NOMO-1 (cell line): ENCODE data around the gene RAD1.
A peak's percentile ranks its signal among the peaks of the same experiment; 100 is the strongest.
"Not testable (repeated sequence)": the region's sequence is repeated elsewhere in the genome, so short reads cannot be mapped to it uniquely, and the experiment has no call there.

ENCODE experiments used
- DNase-seq, 2 experiments: peaks; one replicate each; lab custom pipeline; 2025; ENCODE audit not compliant: unreplicated experiment in 2 of 2; lab: John Stamatoyannopoulos, UW

The RAD1 gene, protein sequence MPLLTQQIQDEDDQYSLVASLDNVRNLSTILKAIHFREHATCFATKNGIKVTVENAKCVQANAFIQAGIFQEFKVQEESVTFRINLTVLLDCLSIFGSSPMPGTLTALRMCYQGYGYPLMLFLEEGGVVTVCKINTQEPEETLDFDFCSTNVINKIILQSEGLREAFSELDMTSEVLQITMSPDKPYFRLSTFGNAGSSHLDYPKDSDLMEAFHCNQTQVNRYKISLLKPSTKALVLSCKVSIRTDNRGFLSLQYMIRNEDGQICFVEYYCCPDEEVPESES

DNA sequence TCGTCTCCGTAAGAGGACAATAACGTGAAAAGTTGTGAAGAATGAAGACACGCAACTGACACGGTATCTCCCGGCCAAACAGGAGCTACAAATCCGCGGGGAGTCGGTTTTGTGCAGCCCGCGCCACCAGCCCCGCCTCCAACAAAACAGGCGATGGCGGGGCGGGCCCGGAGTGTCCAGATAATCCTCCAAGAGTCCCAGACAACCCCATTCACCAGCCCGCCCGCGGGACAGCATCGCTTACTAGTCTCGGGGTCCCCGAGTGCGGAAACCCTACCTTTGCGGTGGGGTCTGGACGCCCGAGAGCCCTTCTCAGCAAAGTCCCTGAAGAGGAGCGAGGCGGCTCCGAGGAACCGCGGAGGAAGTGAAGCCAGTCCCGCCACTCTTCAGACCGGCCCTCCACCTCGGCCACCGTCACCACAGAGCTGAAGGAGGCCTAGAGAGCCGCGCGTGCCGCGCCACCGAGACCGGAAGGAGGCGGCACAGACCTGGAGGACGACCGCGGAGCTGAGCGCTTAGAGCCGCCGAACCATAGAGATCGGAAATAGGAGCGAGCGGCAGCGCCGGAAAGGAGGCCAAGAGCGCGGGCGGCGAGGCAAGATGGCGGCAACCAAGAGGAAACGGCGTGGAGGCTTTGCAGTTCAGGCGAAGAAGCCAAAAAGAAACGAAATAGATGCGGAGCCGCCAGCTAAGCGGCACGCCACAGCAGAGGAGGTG, at the start of gene RAD1, which contains the start of gene BRIX1:
RAD1 (minus strand) TSS at position 366 of the 717 bp plus-strand sequence. CDS start 612 bp downstream, outside the sequence.
BRIX1 (plus strand) TSS at position 573 of the 717 bp plus-strand sequence; CDS start at position 601, 28 bp downstream.
- DNase-seq: peak; percentile 100

DNA sequence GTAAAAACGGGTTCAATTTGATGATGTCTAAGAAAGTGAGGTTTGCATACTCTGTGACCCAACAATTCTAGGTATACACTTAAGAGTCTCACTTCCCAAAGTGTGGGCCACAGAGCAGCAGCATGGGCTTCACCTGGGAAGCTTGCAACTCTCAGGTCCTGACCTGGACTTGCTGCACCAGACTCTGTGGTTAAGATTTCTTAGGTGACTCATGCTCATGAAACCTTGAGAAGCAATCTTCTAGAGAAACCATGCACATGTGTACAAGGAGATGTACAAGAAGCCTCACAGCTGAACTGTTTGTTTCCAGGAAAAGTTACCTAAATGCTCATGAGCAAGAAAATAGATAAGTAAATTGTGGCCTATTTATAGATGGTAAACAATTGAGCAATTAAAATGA, 44.0 kb upstream of the RAD1 start:
- DNase-seq: no peak

DNA sequence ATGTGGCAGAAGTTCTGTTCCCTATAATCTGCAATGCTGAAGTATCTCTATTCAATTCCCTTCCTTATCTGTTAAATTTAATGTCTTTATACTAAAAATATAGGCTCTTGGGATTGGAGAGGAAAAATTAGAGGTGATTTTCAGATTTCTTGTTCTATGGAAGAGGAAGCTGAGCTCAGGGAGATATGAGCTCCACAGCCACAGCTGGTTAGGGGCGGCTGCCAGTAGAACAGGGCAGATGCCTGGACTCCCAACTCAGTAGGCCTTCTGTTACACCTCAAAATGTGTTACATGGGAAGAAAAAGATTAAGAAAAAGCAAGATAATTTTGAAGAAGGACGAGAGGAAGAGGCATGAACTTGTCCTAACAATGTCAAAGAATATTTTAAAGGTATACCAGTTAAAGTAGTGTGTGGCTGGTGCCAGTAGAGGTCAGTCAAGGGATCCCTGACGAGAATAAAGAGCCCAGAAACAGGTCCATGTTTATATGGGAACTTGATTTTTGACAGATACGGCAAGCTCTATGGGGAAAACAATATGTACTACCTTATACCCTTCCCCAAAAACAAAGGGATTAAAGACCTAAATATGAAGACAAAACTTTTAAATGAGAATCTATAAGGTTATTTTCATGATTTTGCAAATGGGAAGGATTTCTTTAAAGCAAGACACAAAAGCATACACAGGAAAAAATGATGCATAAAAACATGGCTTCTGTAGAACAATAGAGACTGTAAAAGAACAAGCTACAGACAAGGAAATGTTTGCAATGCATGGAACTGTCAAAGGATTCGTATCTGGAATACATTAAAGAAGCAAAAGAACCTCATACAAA, 42.8 kb upstream of the RAD1 start:
- peak in 1 of 2 experiments; percentile 42 for DNase-seq

DNA sequence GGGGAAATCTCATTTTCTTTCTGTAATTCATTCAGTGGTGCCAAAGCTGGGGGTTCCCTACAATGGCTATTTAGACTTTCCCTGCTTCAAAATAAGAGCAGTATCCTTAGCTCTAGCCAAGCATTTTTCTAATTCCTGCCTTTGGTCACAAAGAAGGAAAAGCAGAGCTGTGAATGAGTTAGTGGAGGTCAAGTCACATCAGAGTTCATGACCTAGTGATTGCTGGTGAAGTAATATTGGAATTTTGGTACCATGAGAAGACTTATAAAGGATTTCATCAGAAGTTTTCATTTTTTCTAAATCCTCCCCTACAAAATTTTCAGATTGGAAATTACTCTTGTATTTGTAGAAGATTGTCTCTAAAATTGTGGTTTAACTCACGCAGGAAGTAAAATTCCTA, 42.0 kb upstream of the RAD1 start:
- no peak for DNase-seq

DNA sequence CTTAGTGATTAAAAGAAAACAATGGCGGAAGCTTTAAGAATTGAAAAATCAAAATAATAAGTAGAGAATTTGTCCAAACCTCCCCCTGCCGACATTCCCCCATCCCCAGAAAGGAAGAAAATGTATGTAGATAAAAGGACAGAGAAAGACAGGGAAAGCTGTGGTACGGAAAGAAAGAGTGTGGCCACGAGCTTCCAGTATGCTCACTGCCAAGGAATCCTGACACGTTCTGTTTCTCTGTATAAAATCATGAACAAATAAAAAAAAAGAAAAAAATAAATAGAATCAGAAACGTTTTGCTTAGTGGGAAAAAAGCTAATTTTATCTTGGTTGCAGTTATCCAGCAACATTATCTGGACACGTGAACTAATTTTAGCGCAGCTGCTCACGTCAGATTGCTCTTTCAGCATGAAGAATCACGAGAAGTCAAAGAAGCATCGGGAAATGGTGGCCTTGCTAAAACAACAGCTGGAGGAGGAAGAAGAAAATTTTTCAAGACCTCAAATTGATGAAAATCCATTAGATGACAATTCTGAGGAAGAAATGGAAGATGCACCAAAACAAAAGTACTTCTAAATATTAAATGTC, 29.2 kb upstream of the RAD1 start:
- DNase-seq: no peak

DNA sequence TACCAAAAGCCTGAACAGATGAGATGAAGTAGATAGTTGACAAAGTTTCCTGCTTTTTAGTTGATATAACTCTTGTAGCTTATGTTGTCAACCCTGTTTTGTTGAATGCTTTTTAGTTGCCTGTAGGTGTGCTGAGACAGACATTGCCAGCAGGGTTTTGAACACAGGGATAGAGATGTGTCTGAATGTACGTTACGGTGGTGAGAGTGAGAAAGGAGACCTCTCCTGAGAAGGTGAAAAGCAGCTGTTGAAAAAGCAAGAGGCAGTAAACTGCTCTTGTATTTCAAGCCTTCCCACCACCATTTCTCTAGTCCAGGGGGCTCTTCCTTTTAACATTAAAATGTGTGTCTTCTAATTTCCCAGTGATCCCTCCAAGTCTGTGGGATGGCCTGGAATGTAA, 28.7 kb upstream of the RAD1 start:
- no peak for DNase-seq

DNA sequence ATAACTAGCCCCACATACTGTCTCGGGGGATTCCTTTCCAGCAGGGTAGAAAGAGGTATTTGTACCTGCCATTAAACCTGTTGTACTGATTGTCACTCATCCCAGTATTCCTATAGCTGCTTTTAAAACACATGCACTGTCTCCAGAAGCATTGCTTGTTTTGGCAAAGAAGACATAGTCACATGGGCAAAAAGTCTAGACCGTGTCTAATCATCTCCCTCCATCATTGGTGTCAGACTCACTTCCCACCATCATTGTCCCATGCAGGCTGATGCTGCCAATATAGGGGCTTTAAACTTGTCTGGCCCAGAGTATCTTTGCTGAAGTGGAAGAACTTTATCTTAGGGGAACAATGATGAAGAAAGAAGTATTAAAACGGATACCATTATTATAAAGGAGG, 26.6 kb upstream of the RAD1 start:
- no peak for DNase-seq

DNA sequence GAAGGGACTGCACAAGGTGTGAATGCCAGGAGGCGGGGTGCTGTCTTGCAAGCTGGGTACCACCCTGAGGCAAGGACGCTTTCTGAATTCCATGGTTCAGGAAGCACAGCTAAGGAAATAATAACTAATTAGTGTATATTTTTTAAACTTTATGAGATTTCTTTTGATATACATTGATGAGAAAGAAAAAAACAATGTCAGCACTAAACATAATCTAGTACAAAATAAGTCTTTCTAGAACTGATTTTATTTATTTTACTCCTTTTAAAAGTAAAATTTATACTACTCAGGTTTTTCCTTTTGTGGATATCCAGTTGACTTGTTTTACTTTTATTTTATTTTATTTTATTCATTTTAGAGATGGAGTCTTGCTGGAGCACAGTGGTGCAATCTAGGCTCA, 17.6 kb upstream of the RAD1 start:
- no peak for DNase-seq

DNA sequence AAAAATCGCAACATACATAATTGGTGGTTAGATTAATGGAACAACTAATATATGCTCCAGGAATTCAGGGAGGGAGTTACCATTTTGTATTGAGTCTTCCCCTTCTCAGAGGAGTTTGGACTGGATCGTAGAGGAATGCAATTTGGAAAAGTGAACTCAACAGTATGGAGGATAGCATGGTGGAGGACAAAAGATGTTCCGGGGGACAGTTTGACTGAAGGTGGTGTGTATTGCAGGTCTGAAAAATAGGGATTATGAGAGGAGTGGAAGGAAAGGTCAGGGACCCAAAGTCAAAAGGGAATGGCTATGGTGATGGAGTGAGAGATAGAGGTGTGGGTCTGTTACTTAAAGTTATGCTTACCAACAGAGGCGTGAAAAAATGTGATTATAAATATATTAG, 15.6 kb upstream of the RAD1 start:
- DNase-seq: no peak

DNA sequence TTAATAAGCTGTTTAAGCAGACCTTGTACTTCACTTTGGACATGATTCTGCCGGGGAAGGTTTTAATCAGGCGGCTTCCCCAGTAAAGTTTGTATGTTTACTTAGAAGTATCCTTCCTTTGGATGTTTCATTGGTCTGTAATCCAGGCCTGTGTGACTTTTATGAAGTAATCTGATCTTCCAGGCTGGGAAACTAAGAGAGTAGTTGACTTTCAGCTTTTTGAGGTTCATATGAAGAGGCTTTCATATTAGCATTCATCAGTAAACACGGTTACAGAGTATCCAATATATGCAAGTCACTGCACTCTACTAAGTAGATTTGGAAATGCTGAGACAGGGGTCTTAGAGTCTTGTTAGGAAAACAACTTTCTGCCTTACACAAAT, 15.1 kb upstream of the RAD1 start:
- DNase-seq: peak in 1 of 2 experiments; percentile 59

DNA sequence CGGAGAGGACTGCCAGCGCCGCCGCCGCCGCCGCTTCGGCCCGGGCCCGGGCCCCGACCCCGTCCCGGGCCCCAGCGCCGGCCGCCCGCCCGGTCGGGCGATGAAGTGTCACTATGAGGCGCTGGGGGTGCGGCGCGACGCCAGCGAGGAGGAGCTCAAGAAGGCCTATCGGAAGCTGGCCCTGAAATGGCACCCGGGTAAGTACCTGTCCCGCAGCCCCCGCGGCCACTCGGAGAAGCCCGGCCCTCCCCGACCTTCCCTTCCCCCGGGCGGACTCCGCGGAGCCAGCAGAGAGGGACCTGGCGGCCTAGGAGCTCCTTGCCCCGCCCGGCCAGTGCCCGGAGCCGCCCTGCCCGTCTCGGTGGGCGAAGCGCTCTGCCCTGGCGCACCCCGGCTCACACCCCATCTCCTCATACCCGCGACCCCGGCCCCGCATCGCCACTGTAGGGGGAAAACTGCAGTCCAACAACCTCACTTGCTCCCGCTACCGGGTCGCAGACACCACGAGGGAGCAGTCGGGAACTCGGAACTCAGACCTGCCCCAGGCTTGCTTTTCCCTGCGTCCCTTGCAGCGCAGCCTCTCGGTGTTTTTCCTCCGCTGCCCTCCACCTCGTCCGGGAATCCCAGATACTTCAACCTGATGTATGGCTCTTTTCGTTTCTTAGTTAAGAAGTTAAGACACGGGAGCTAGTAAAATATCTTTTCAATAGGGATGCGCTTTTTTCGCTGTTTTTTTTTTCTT, 14.6 kb upstream of the RAD1 start:
- peak; percentile 88 to 94 for DNase-seq

DNA sequence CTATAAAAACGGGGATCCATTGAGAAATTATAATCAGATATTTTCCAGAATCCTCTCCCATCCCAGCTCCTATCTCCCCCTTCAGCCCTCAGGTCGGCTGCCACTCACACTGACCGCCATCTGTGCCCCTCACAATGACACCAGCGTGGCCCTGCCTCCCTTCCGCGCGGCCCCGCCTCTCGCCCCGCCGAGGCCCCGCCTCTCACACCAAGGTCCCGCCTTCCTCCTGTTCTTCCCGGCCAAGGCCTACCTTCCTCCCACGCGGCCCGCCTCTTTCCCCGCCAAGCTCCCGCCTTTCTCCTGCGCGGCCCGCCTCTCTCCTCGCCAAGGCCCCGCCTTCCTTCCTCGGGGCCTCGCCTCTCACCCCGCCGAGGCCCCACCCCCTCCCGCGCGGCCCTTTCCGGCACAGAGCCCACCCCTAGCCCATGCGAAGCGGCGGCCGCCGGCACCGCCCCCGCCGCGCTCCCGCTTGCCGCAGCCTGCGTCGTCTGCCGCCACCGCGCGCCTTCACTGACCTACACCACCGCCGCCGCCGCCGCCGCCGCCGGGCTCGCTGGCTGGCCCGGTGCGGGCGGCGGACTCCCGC, 13.9 kb upstream of the RAD1 start, which contains the start of gene DNAJC21:
DNAJC21 (plus strand) TSS at position 426 of the 586 bp plus-strand sequence. CDS start 261 bp downstream, outside the sequence.
- peak; percentile 99 to 100 for DNase-seq

DNA sequence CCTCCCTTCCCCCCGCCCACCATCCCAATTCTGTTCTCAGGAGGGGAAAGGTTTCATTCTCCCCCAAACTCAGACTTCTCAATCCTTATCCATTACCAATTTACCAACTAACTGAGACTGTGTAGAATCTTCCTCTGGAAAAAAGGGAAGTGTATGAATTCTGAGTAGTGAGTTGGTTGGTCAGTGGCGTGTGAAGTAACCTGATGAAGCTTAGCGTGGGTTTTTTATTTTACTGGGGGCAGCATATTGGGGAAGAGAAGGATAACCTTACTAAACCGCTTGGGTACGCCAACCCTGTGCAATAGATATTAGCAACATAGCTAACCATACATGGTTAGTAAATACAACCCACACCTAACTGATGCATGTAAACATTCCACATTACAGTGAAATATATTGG, 13.0 kb upstream of the RAD1 start:
- peak in 1 of 2 experiments; percentile 37 for DNase-seq

DNA sequence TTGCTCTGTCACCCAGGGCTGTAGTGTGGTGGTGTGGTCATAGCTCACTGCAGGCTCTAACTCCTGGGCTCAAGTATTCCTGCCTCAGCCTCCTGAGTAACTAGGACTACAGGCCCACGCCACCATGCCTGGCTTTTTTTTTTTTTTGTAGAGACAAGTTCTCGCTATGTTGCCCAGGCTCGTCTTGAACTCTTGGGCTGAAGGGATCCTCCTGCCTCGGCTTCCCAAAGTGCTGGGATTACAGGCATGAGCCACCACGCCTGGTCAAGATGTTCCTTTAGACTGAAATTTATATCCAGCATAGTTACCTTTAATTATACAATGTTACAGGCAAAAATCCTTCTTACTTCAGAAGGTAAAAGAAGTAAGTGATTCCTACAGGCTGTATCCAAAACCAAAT, 12.5 kb upstream of the RAD1 start:
- no peak for DNase-seq

DNA sequence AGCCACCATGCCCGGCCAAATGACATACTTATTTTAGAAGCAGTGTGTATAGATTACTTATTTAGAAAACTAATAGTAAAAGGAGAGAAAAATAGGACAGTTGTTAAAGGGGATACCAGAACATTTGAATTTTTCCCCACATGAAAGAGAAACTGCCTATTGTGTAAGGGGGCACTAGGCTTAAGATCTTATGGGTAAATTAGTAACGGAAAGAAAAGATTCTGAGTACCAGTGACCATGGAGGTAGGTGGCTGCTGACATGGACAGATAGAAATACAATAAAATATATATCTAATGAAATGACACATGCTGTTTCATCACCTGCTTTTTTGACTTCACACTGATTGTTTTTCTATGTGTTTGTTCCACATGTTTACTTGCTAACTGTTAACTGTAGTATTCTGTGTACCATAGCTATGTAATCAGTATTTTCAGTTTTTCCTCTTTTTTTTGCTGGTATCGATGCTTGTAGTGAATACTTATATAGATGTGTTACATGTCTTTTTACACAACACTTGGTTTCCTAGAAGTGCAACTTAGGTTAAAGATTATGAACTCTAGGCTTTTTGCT, 11.1 kb upstream of the RAD1 start:
- DNase-seq: no peak

DNA sequence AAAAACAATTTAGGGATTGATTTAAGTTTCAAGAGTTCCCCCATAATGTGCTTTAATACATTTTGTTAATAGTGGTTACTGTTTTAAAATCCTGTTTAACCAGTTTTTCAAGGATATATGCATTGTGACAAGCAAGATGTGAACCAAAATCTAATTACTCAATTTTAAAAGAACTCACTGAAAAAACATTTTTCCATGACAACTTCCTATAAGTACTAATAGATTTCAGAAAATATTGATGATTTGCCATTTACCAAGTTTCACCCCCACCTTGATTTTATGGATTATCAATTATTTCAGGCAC, 9.1 kb upstream of the RAD1 start:
- no peak for DNase-seq

DNA sequence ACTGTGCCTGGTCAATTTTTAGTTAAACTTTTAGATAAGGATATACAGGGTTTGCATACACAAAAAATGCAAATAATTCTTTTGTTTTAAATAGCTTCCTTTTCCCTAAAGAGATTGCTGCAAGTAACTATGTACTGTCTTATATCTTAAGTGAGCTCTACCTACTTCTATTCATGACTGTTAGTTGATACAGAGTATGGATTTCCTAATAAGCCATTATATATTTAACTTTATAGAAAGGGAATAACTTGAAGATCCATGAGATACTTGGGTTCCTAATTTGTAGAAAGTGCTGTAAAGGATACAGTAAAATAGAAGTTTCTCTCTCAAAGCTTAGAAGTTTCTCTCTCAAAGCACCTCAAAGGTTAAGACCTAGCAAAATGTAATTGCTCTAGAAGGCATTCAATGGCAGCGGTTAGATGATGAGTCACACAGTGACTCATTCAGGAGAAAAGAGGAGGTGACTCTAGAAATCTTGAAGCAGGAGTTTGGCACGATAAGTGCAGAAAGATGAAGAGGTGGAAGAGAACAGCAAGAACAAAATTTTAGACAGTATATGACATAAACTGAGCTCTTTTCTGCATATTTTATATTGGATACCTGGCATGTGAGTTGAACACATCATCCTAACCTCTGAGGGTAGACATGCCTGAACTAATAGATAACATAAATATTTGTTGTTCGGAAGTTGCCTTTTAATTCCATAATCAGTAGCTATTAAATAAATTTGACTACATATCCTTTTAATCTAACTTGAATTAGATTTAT, 8.6 kb upstream of the RAD1 start:
- peak; percentile 74 to 96 for DNase-seq

DNA sequence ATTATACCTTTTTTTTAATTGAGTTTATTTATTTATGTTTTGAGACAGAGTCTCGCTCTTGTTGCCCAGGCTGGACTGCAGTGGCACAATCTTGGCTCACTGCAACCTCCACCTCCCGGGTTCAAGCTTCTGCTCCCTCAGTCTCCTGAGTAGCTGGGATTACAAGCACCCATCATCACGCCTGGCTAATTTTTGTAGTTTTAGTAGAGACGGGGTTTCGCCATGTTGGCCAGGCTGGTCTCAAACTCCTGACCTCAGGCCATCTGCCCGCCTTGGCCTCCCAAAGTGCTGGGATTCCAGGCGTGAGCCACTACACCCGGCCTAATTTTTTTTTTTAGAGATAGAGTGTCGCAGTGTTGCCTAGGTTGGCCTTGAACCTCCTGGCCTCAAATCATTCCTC, 8.0 kb upstream of the RAD1 start:
- DNase-seq: not testable (repeated sequence)

DNA sequence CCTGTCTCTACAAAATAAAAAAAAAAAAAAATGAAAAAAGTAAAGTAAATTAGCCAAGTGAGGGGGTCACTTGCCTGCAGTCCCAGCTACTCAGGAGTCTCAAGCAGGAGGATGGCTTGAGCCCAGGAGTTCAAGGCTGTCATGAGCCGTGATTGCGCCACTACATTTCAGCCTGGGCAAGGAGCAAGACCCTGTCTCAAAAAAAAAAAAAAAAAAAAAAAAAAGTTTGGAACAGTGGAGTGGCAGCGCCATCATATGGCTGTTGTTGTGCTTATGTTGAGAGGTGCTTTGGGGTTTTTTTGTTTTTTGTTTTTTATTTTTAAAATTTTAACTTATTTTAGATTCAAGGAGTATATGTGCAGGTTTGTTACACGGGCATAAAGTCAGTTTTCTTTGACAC, 3.8 kb upstream of the RAD1 start:
- DNase-seq: no peak
